Testis (tissue), 3 donors: Measurements from ENCODE around the gene NCAM2. TPM values are rescaled to one million over a fixed set of nuclear protein-coding genes. Genes with fewer than 3 reads are reported as not detected.

Experiments
- DNase-seq: peaks from one replicate; pipeline ENCODE4 v3.0.0-alpha.2; 2019
- H3K27ac ChIP-seq, 2 donors: fragments of 200-600 bp; sonication (generic); one replicate each; pipeline ENCODE4 v1.5.1; 2019
- H3K27me3 ChIP-seq: fragments of 200-600 bp; sonication (generic); one replicate; pipeline ENCODE4 v1.5.1; 2019
- H3K36me3 ChIP-seq: fragments of 200-600 bp; sonication (generic); one replicate; pipeline ENCODE4 v1.5.1; 2017; ENCODE audit warnings: low read depth; ENCODE audit errors: missing control alignments
- H3K4me1 ChIP-seq: fragments of 200-600 bp; sonication (generic); one replicate; pipeline ENCODE4 v1.5.1; 2019
- H3K4me3 ChIP-seq, 2 donors: fragments of 200-600 bp; sonication (generic); one replicate each; pipeline ENCODE4 v1.5.1; 2017 to 2019
- H3K9me3 ChIP-seq: fragments of 200-600 bp; sonication (generic); one replicate; pipeline ENCODE4 v1.5.1; 2017
- CTCF ChIP-seq, 3 experiments: fragments of 450-650 bp in 2 of 3; fragments of 200-600 bp in 1 of 3; sonication (generic) in 1 of 3; IDR thresholded peaks; one replicate each; pipeline ENCODE4 v1.5.1; 2016 to 2019; ENCODE audit warnings: antibody characterized with exemption in 3 of 3, mild to moderate bottlenecking in 2 of 3, moderate library complexity in 1 of 3
- POLR2A ChIP-seq: fragments of 450-650 bp; IDR thresholded peaks from one replicate; pipeline ENCODE4 v1.6.1; 2017; ENCODE audit warnings: antibody characterized with exemption, mild to moderate bottlenecking, moderate library complexity
- WGBS, 2 donors: methylation state at CpG; one replicate each; pipeline ENCODE4 v1.1.5; 2018; 5-methylcytosine and 5-hydroxymethylcytosine counted together
- intact Hi-C: fragments of 100-400 bp; cut with DNase I; formaldehyde crosslinking; loops from one replicate; pipeline ENCODE4 v1.15.1; 2023; ENCODE audit warnings: low total_unique reads
- polyA plus RNA-seq: library from polyadenylated mRNA; stranded (reverse); fragments of 350-450 nt; fragmentation: Illumina TruSeq; extraction: RNeasy Lipid Tissue Mini Kit (QIAGEN cat#74804); gene quantifications from one replicate; pipeline ENCODE4 v1.2.3, GENCODE V29; 2014; ENCODE audit warnings: low read depth, low replicate concordance; ENCODE audit not compliant: insufficient read depth
- total RNA-seq, 2 donors: library from RNA; depleted of rRNA; stranded (reverse); fragments of >200 nt; gene quantifications; one replicate each; pipeline ENCODE4 v1.2.3, GENCODE V29; 2016

The NCAM2 gene
- total and polyA plus RNA-seq, 3 donors from 2014 or later: 22.4 to 26.9 (median 26.1) TPM

- WGBS, 2 donors: 61 to 76% methylated on average over 3 of the region's 3 CpGs
- DNase-seq: no peak
- Histone ChIP-seq H3K4me1 (peaks cover 5% of the 10 kb centered on the region), H3K36me3 (no peaks in the 10 kb centered on the region), H3K4me3 (no peak overlapping the region), H3K27me3 (no peaks in the 10 kb centered on the region), H3K9me3 (no peaks in the 10 kb centered on the region), H3K27ac (no peak overlapping the region)
- intact Hi-C loops: no loop called here
- TF ChIP-seq POLR2A (no peak), CTCF (IDR thresholded peaks at IDR 0.05) (no peak)
These were observed 12.5 kb downstream of the NCAM2 start for GRCh38 chr21:21010698-21011097.

DNA sequence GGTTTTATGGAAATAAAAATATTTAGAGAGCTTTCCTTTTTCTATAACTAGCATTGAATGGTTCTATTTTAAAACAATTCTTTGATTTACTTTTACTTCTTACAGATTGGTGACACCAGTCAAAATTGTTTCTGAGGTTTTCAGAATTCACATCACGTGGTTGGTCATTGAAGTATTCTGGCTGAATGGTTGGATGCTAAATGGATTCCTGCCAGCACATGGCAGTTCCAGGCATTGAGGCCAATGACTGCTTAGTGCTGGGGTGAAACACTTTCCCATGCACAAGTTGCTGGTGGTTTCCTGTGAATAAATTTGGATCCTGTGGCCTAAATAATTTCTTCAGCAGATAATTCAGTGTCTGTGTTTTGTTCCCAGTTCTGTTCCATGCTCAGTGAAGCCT lies 20.6 kb downstream of the NCAM2 start:
- TF ChIP-seq POLR2A (no peak), CTCF (IDR thresholded peaks at IDR 0.05) (no peak)
- no peak overlapping the region for H3K27ac ChIP-seq
- no peak for DNase-seq
- H3K27me3 ChIP-seq: no peaks in the 10 kb centered on the region
- H3K4me3 ChIP-seq: no peak overlapping the region
- no peaks in the 10 kb centered on the region for H3K4me1 ChIP-seq
- 58 to 71% methylated on average over 1 of the region's 1 CpG for WGBS, 2 donors
- intact Hi-C loops: no loop called here
- no peaks in the 10 kb centered on the region for H3K36me3 ChIP-seq
- H3K9me3 ChIP-seq: no peaks in the 10 kb centered on the region

DNA sequence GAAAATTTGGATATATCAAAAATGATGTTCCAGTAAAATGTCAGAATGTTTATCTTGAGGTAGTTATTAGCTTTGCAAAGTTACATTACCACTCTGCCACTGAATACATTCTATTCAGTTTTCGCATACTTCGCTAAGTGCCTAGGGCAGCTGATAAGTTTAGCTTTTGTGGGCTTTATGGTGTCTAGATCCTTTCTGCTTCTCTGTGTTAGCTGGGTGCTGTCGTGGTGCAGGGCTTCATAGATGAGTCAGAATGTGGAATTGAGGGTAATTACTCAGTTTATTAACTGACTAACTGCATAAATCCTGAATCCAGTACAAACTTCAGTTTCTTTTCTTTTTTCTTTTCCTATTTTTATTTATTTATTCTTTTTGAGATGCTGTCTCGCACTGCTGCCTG lies 21.5 kb downstream of the NCAM2 start:
- intact Hi-C loops: no loop called here

DNA sequence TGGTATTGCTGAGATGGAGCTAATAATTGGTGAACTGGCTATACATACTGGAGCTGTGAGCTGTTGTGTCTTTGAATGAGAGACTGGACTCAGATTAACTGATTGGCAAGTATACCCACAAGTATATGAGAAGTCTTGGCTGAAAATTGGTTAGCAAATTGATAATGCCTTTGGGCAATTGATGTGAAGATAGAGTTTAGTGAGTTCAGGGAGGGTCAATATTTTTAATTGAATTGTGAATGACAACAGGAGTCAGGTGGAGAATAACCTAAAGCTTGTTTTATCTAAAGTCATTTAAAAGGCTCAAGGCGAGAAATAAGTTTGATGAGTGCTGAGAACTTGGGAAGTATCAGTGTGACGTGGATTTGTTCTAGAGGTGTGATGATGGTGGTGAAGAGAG lies 27.5 kb downstream of the NCAM2 start:
- no peak for DNase-seq
- no peak overlapping the region for H3K4me3 ChIP-seq
- no peaks in the 10 kb centered on the region for H3K36me3 ChIP-seq
- H3K27ac ChIP-seq: no peak overlapping the region
- H3K9me3 ChIP-seq: no peaks in the 10 kb centered on the region
- WGBS, 2 donors: 88% methylated on average over 2 of the region's 2 CpGs
- TF ChIP-seq POLR2A (no peak), CTCF (IDR thresholded peaks at IDR 0.05) (no peak)
- intact Hi-C loops: no loop called here
- no peaks in the 10 kb centered on the region for H3K4me1 ChIP-seq
- H3K27me3 ChIP-seq: no peaks in the 10 kb centered on the region

More for the DNA sequence above, 21.5 kb downstream of the NCAM2 start:
- Histone ChIP-seq H3K4me1 (no peaks in the 10 kb centered on the region), H3K36me3 (no peaks in the 10 kb centered on the region), H3K27ac (no peak overlapping the region), H3K4me3 (no peak overlapping the region), H3K9me3 (no peaks in the 10 kb centered on the region), H3K27me3 (no peaks in the 10 kb centered on the region)
- WGBS, 2 donors: 83 to 88% methylated on average over 4 of the region's 4 CpGs
- TF ChIP-seq CTCF (IDR thresholded peaks at IDR 0.05) (no peak), POLR2A (no peak)
- DNase-seq: no peak

GRCh38 chr21:21028275-21028820 lies 30.1 kb downstream of the NCAM2 start:
- H3K27ac ChIP-seq: no peak overlapping the region
- H3K4me3 ChIP-seq: no peak overlapping the region
- 88 to 89% methylated on average over 5 of the region's 5 CpGs for WGBS, 2 donors
- TF ChIP-seq POLR2A: no peak
- TF ChIP-seq CTCF (IDR thresholded peaks at IDR 0.05): no peak
- H3K4me1 ChIP-seq: no peaks in the 10 kb centered on the region
- intact Hi-C loops: no loop called here
- no peaks in the 10 kb centered on the region for H3K36me3 ChIP-seq
- no peaks in the 10 kb centered on the region for H3K27me3 ChIP-seq
- no peak for DNase-seq
- no peaks in the 10 kb centered on the region for H3K9me3 ChIP-seq
